HEK293T (cell line): ENCODE results near the gene ENPP6.
"Not testable (repeated sequence)": the region's sequence is repeated elsewhere in the genome, so short reads cannot be mapped to it uniquely, and the experiment has no call there.

Source experiments
- CTCF ChIA-PET: fragments of 350-600 bp; formaldehyde crosslinking; extraction: SDS; loops from one replicate; lab custom pipeline; 2021; ENCODE audit warnings: antibody characterized with exemption, inconsistent platforms; lab: Yijun Ruan, JAX
- POLR2A ChIA-PET: fragments of 350-600 bp; formaldehyde crosslinking; extraction: SDS; loops from one replicate; lab custom pipeline; 2020; ENCODE audit warnings: antibody characterized with exemption, inconsistent platforms; lab: Yijun Ruan, JAX
- DNase-seq: peaks from one replicate; pipeline ENCODE4 v3.0.0; 2012; ENCODE audit warnings: mixed read lengths; ENCODE audit errors: extremely low spot score
- ARNT ChIP-seq: fragments of 450-650 bp; IDR thresholded peaks from 2 replicates; pipeline ENCODE4 v1.6.1; 2017; ENCODE audit warnings: mild to moderate bottlenecking
- BHLHE40 ChIP-seq: fragments of 450-650 bp; IDR thresholded peaks from 2 replicates; pipeline ENCODE4 v1.6.1; 2016; ENCODE audit warnings: mild to moderate bottlenecking, moderate library complexity, borderline replicate concordance
- CTBP1 ChIP-seq: fragments of 450-650 bp; IDR thresholded peaks from 2 replicates; pipeline ENCODE4 v1.6.1; 2016; ENCODE audit warnings: borderline replicate concordance
- ELF4 ChIP-seq: fragments of 450-650 bp; IDR thresholded peaks from 2 replicates; pipeline ENCODE4 v1.6.1; 2017; ENCODE audit warnings: antibody characterized with exemption
- FOXA1 ChIP-seq: fragments of 450-650 bp; IDR thresholded peaks from 2 replicates; pipeline ENCODE4 v1.6.1; 2016; ENCODE audit warnings: mild to moderate bottlenecking
- FOXK2 ChIP-seq: fragments of 450-650 bp; IDR thresholded peaks from 2 replicates; pipeline ENCODE4 v1.6.1; 2016; ENCODE audit warnings: mild to moderate bottlenecking
- FOXM1 ChIP-seq: fragments of 450-650 bp; IDR thresholded peaks from 2 replicates; pipeline ENCODE4 v1.6.1; 2017; ENCODE audit warnings: mild to moderate bottlenecking, borderline replicate concordance
- HDGF ChIP-seq: fragments of 450-650 bp; IDR thresholded peaks from 2 replicates; pipeline ENCODE4 v1.6.1; 2017; ENCODE audit warnings: antibody characterized with exemption, borderline replicate concordance
- L3MBTL2 ChIP-seq: fragments of 450-650 bp; conservative IDR thresholded peaks from 2 replicates; pipeline ENCODE4 v1.6.1; 2016; ENCODE audit warnings: mild to moderate bottlenecking
- LEF1 ChIP-seq: fragments of 450-650 bp; IDR thresholded peaks from 2 replicates; pipeline ENCODE4 v1.6.1; 2017; ENCODE audit warnings: mild to moderate bottlenecking, borderline replicate concordance
- NFRKB ChIP-seq: fragments of 450-650 bp; IDR thresholded peaks from 2 replicates; pipeline ENCODE4 v1.6.1; 2016; ENCODE audit warnings: mild to moderate bottlenecking, moderate library complexity
- PKNOX1 ChIP-seq: fragments of 450-650 bp; IDR thresholded peaks from 2 replicates; pipeline ENCODE4 v1.6.1; 2016
- SP1 ChIP-seq: fragments of 450-650 bp; IDR thresholded peaks from 2 replicates; pipeline ENCODE4 v1.6.1; 2017
- SUZ12 ChIP-seq: fragments of 450-650 bp; IDR thresholded peaks from 2 replicates; pipeline ENCODE4 v1.6.1; 2016; ENCODE audit warnings: mild to moderate bottlenecking
- TARDBP ChIP-seq: fragments of 450-650 bp; IDR thresholded peaks from 2 replicates; pipeline ENCODE4 v1.6.1; 2016
- ZNF384 ChIP-seq: fragments of 450-650 bp; IDR thresholded peaks from 2 replicates; pipeline ENCODE4 v1.6.1; 2016

ENPP6 gene

GRCh38 chr4:184056877-184057276, 160.8 kb downstream of the ENPP6 start:
- ChIA-PET CTCF (interaction anchor here (0.6 to 1.4 kb wide), 3 partner anchors 10 to 231 kb away, joined by 3 to 6 read pairs (median 4); no protein-coding TSS in a partner anchor), POLR2A (no interaction called here)
- DNase-seq = no peak
- TF ChIP-seq FOXA1 (no peak), SP1 (no peak), ZNF384 (no peak), FOXM1 (no peak), PKNOX1 (no peak), FOXK2 (no peak), SUZ12 (no peak), HDGF (no peak)

GRCh38 chr4:184053434-184053833, 164.2 kb downstream of the ENPP6 start:
- CTCF ChIA-PET = no interaction called here
- DNase-seq = no peak
- TF ChIP-seq ELF4 = no peak
- no peak for TF ChIP-seq NFRKB
- no peak for TF ChIP-seq ZNF384
- no peak for TF ChIP-seq TARDBP
- no peak for TF ChIP-seq FOXA1
- TF ChIP-seq FOXM1 = no peak
- TF ChIP-seq FOXK2 = no peak
- TF ChIP-seq L3MBTL2 = no peak
- POLR2A ChIA-PET = no interaction called here

- no peak for DNase-seq
- CTCF ChIA-PET = no interaction called here
- POLR2A ChIA-PET = no interaction called here
- TF ChIP-seq CTBP1 (no peak), FOXM1 (no peak)
Measured at GRCh38 chr4:184052616-184053015, 165.1 kb downstream of the ENPP6 start.

GRCh38 chr4:184051262-184051661, 166.4 kb downstream of the ENPP6 start:
- DNase-seq, POLR2A ChIA-PET, CTCF ChIA-PET: not testable (repeated sequence)

GRCh38 chr4:184046148-184046547, 171.5 kb downstream of the ENPP6 start:
- TF ChIP-seq FOXA1 (no peak), PKNOX1 (no peak)
- DNase-seq = no peak
- CTCF ChIA-PET = no interaction called here
- POLR2A ChIA-PET = no interaction called here

GRCh38 chr4:184041156-184041555, 176.5 kb downstream of the ENPP6 start:
- POLR2A ChIA-PET = interaction anchor here (1.0 kb wide), 1 partner anchor 53 kb away, joined by 4 read pairs; no protein-coding TSS in a partner anchor
- CTCF ChIA-PET = no interaction called here
- no peak for DNase-seq
- TF ChIP-seq SP1 (no peak), L3MBTL2 (no peak), TARDBP (no peak), NFRKB (no peak), SUZ12 (no peak), FOXM1 (no peak), HDGF (no peak), FOXA1 (no peak)

GRCh38 chr4:184039963-184040383, 177.7 kb downstream of the ENPP6 start:
- CTCF ChIA-PET = interaction anchor here (0.8 kb wide), 1 partner anchor 128 kb away, joined by 3 read pairs; no protein-coding TSS in a partner anchor
- POLR2A ChIA-PET = interaction anchor here (1.9 kb wide), 1 partner anchor 80 kb away, joined by 6 read pairs; no protein-coding TSS in a partner anchor
- DNase-seq = no peak
- TF ChIP-seq ELF4 (no peak), LEF1 (no peak), L3MBTL2 (no peak), SP1 (no peak), BHLHE40 (no peak), NFRKB (no peak), ARNT (no peak), FOXM1 (no peak), FOXK2 (no peak), HDGF (no peak), CTBP1 (no peak), TARDBP (no peak), PKNOX1 (no peak), FOXA1 (no peak), SUZ12 (no peak), ZNF384 (no peak)
